WTC11 (cell line): ENCODE data around the gene GTPBP8. TPM values are rescaled to one million over a fixed set of nuclear protein-coding genes. Genes with fewer than 3 reads are reported as not detected.

ENCODE experiments used
- ATAC-seq: fragments of 200-7000 bp; cut with Tn5 transposase; 2 replicates; pipeline ENCODE4 v1.10.0; 2021; ENCODE audit warnings: mild to moderate bottlenecking, moderate library complexity
- CTCF ChIA-PET: fragments of 300-600 bp; sonication (Branson Sonifier 250); formaldehyde crosslinking; loops from one replicate; lab custom pipeline; 2021; ENCODE audit warnings: antibody characterized with exemption; lab: Charles Lee
- POLR2A ChIA-PET: fragments of 350-600 bp; sonication (Branson Sonifier 250); formaldehyde crosslinking; loops from one replicate; lab custom pipeline; 2021; ENCODE audit warnings: antibody characterized with exemption; lab: Charles Lee
- DNase-seq: peaks from one replicate; pipeline ENCODE4 v3.0.0; 2021; ENCODE audit warnings: low spot score
- H3K27ac Mint-ChIP-seq: 2 replicates; pipeline ENCODE4 v1.8.0; 2021; ENCODE audit warnings: mixed read lengths
- H3K27me3 Mint-ChIP-seq: 2 replicates; pipeline ENCODE4 v1.8.0; 2021; ENCODE audit warnings: low read depth, mild to moderate bottlenecking, moderate library complexity, mixed read lengths
- H3K36me3 Mint-ChIP-seq: 2 replicates; pipeline ENCODE4 v1.8.0; 2021; ENCODE audit warnings: mixed read lengths
- H3K4me1 Mint-ChIP-seq: 2 replicates; pipeline ENCODE4 v1.8.0; 2022; ENCODE audit warnings: mixed read lengths
- H3K4me3 Mint-ChIP-seq: 2 replicates; pipeline ENCODE4 v1.8.0; 2021; ENCODE audit warnings: mild to moderate bottlenecking, moderate library complexity, mixed read lengths
- H3K9me3 Mint-ChIP-seq: 2 replicates; pipeline ENCODE4 v1.8.0; 2021; ENCODE audit warnings: mixed read lengths
- AR ChIP-seq: fragments of 250-450 bp; sonication (Bioruptor Pico); IDR thresholded peaks from 2 replicates; pipeline ENCODE4 v1.9.0; 2021; ENCODE audit warnings: mild to moderate bottlenecking
- ARID4B ChIP-seq: sonication (generic); formaldehyde crosslinking; IDR thresholded peaks from 2 replicates; pipeline ENCODE4 v1.8.0; 2023; ENCODE audit warnings: missing genetic modification reagents, mild to moderate bottlenecking, borderline replicate concordance
- ATF3 ChIP-seq: sonication (generic); formaldehyde crosslinking; conservative IDR thresholded peaks from 2 replicates; pipeline ENCODE4 v1.8.1; 2022; ENCODE audit warnings: mild to moderate bottlenecking, missing genetic modification reagents
- ESRRA ChIP-seq: sonication (generic); formaldehyde crosslinking; IDR thresholded peaks from 2 replicates; pipeline ENCODE4 v1.8.1; 2022; ENCODE audit warnings: mild to moderate bottlenecking, missing genetic modification reagents, borderline replicate concordance
- FOXJ3 ChIP-seq: sonication (generic); formaldehyde crosslinking; IDR thresholded peaks from 2 replicates; pipeline ENCODE4 v1.9.0; 2021; ENCODE audit warnings: missing genetic modification reagents, mild to moderate bottlenecking, borderline replicate concordance
- FOXP4 ChIP-seq: sonication (generic); formaldehyde crosslinking; IDR thresholded peaks from 2 replicates; pipeline ENCODE4 v1.8.0; 2022; ENCODE audit warnings: mild to moderate bottlenecking, missing genetic modification reagents
- GABPB1 ChIP-seq: sonication (generic); formaldehyde crosslinking; IDR thresholded peaks from 2 replicates; pipeline ENCODE4 v1.8.1; 2023; ENCODE audit warnings: mild to moderate bottlenecking, missing genetic modification reagents
- HMGA2 ChIP-seq: fragments of 250-450 bp; sonication (Bioruptor Pico); IDR thresholded peaks from 2 replicates; pipeline ENCODE4 v1.4.0; 2021; ENCODE audit warnings: mild to moderate bottlenecking, moderate library complexity
- IRF2 ChIP-seq: sonication (generic); formaldehyde crosslinking; IDR thresholded peaks from 2 replicates; pipeline ENCODE4 v1.8.0; 2022; ENCODE audit warnings: low read depth, missing genetic modification reagents, borderline replicate concordance
- JAZF1 ChIP-seq: fragments of 250-450 bp; sonication (Bioruptor Pico); IDR thresholded peaks from 2 replicates; pipeline ENCODE4 v1.9.0; 2021; ENCODE audit warnings: moderate library complexity, mild to moderate bottlenecking, inconsistent platforms
- NFATC4 ChIP-seq: fragments of 250-450 bp; sonication (Bioruptor Pico); IDR thresholded peaks from 2 replicates; pipeline ENCODE4 v1.9.0; 2021; ENCODE audit warnings: mild to moderate bottlenecking
- PRRX2 ChIP-seq: fragments of 250-450 bp; sonication (Bioruptor Pico); IDR thresholded peaks from 2 replicates; pipeline ENCODE4 v1.8.0; 2021; ENCODE audit warnings: mild to moderate bottlenecking
- RELA ChIP-seq: sonication (generic); formaldehyde crosslinking; IDR thresholded peaks from 2 replicates; pipeline ENCODE4 v1.8.1; 2022; ENCODE audit warnings: missing genetic modification reagents, mild to moderate bottlenecking, borderline replicate concordance
- SMAD4 ChIP-seq: sonication (generic); formaldehyde crosslinking; IDR thresholded peaks from 2 replicates; pipeline ENCODE4 v1.8.0; 2022; ENCODE audit warnings: mild to moderate bottlenecking, missing genetic modification reagents
- ZNF138 ChIP-seq: sonication (generic); formaldehyde crosslinking; conservative IDR thresholded peaks from 2 replicates; pipeline ENCODE4 v1.8.1; 2022; ENCODE audit warnings: mild to moderate bottlenecking, moderate library complexity, missing genetic modification reagents
- ZNF219 ChIP-seq: sonication (generic); formaldehyde crosslinking; IDR thresholded peaks from 2 replicates; pipeline ENCODE4 v1.8.0; 2023; ENCODE audit warnings: missing genetic modification reagents, mild to moderate bottlenecking, borderline replicate concordance
- ZNF232 ChIP-seq: sonication (generic); formaldehyde crosslinking; IDR thresholded peaks from 2 replicates; pipeline ENCODE4 v1.8.0; 2022; ENCODE audit warnings: mild to moderate bottlenecking, missing genetic modification reagents
- ZNF396 ChIP-seq: fragments of 250-450 bp; sonication (Bioruptor Pico); IDR thresholded peaks from 2 replicates; pipeline ENCODE4 v1.8.0; 2021; ENCODE audit warnings: mild to moderate bottlenecking, moderate library complexity, borderline replicate concordance
- ZNF425 ChIP-seq: fragments of 250-450 bp; sonication (Bioruptor Pico); conservative IDR thresholded peaks from 2 replicates; pipeline ENCODE4 v1.9.0; 2021; ENCODE audit warnings: mild to moderate bottlenecking
- ZNF512 ChIP-seq: sonication (generic); formaldehyde crosslinking; IDR thresholded peaks from 2 replicates; pipeline ENCODE4 v1.8.1; 2022; ENCODE audit warnings: missing genetic modification reagents, borderline replicate concordance
- ZSCAN18 ChIP-seq: fragments of 250-450 bp; sonication (Bioruptor Pico); IDR thresholded peaks from 2 replicates; pipeline ENCODE4 v2.1.2; 2022; ENCODE audit warnings: mild to moderate bottlenecking, moderate library complexity
- total RNA-seq: library from RNA; stranded (reverse); gene quantifications from 3 replicates; pipeline ENCODE4 v1.2.3, GENCODE V29; 2021

The GTPBP8 gene
- total RNA-seq, 1 experiment from 2014 or later = 19.5 TPM

GRCh38 chr3:113002037-113002436 is 11.3 kb downstream of the GTPBP8 start:
- no peak overlapping the region; the same call in 1 of the 2 replicates for H3K27ac Mint-ChIP-seq
- DNase-seq (no peak), ATAC-seq (peak; percentile 20; the same call in 1 of the 2 replicates)
- H3K4me3 Mint-ChIP-seq = no peak overlapping the region
- H3K4me1 Mint-ChIP-seq = peaks cover 11% of the 10 kb centered on the region
- ChIA-PET POLR2A (no interaction called here), CTCF (no interaction called here)
- TF ChIP-seq ZNF232 (CRISPR knock-in tag) = no peak
- no peak for TF ChIP-seq ZNF219 (CRISPR knock-in tag)
- TF ChIP-seq AR (CRISPR knock-in tag) = no peak
- H3K9me3 Mint-ChIP-seq = no peaks in the 10 kb centered on the region
- no peaks in the 10 kb centered on the region for H3K27me3 Mint-ChIP-seq
- H3K36me3 Mint-ChIP-seq = peaks cover 48% of the 10 kb centered on the region

GRCh38 chr3:113002679-113003078 is 11.9 kb downstream of the GTPBP8 start:
- TF ChIP-seq NFATC4 (CRISPR knock-in tag) (no peak), ZNF396 (CRISPR knock-in tag) (no peak), ARID4B (CRISPR knock-in tag) (no peak), ZNF512 (no peak), ZNF425 (CRISPR knock-in tag) (no peak), IRF2 (no peak), GABPB1 (CRISPR knock-in tag) (no peak), HMGA2 (no peak), ATF3 (no peak), SMAD4 (CRISPR knock-in tag) (no peak), ZNF138 (CRISPR knock-in tag) (no peak), ESRRA (CRISPR knock-in tag) (no peak), JAZF1 (no peak), RELA (CRISPR knock-in tag) (no peak), PRRX2 (CRISPR knock-in tag) (no peak), FOXJ3 (CRISPR knock-in tag) (no peak), FOXP4 (no peak), ZSCAN18 (CRISPR knock-in tag) (no peak)
- TF ChIP-seq, all 79 proteins: peak for 0
- Mint-ChIP-seq H3K4me3 (no peak overlapping the region), H3K27ac (peak overlapping the region; percentile 42; the same call in 1 of the 2 replicates), H3K4me1 (peaks cover 11% of the 10 kb centered on the region), H3K27me3 (no peaks in the 10 kb centered on the region), H3K36me3 (peaks cover 54% of the 10 kb centered on the region), H3K9me3 (no peaks in the 10 kb centered on the region)
- ChIA-PET POLR2A (no interaction called here), CTCF (interaction anchor here (1.2 kb wide), 1 partner anchor 17 kb away, joined by 3 read pairs; a partner anchor contains a TSS)
- DNase-seq = no peak
- ATAC-seq = peak; percentile 67
